Measurements from ENCODE around the gene HRH2. TPM values are rescaled to one million over a fixed set of nuclear protein-coding genes. Genes with fewer than 3 reads are reported as not detected.
"Not testable (repeated sequence)": the region's sequence is repeated elsewhere in the genome, so short reads cannot be mapped to it uniquely, and the experiment has no call there.

HRH2 gene
- total and polyA plus RNA-seq, 8 donors: 4.1 to 22.0 (median 8.2) TPM

DNA sequence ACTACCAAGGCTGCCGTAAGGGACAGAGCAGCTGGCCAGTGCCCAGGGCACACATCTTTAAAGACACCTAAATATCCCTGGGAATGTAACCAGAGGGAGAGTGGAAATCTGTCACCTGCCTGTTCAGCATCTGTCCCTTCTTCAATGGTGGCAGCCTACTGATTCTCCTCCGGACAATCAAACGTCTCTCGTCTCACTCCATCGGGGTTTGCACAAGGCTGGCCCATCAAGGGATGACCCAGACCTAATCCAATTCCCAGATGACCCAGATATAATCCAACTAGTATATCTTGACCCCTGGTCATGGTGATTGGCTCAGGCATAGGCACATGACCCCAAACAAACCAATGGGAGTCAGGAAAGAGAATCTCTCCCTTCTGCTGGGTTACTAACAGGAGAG lies 93.5 kb downstream of the HRH2 start:
- Histone ChIP-seq H3K36me3 (no peaks in the 10 kb centered on the region), H3K27me3 (peaks cover 0 to 77% of the 10 kb centered on the region in 2 donors), H3K4me1 (no peaks in the 10 kb centered on the region), H3K4me3 (no peak overlapping the region), H3K27ac (no peak overlapping the region), H3K9me3 (no peaks in the 10 kb centered on the region)
- ATAC-seq (no peak), DNase-seq (no peak)
- TF ChIP-seq, protein P1, sequence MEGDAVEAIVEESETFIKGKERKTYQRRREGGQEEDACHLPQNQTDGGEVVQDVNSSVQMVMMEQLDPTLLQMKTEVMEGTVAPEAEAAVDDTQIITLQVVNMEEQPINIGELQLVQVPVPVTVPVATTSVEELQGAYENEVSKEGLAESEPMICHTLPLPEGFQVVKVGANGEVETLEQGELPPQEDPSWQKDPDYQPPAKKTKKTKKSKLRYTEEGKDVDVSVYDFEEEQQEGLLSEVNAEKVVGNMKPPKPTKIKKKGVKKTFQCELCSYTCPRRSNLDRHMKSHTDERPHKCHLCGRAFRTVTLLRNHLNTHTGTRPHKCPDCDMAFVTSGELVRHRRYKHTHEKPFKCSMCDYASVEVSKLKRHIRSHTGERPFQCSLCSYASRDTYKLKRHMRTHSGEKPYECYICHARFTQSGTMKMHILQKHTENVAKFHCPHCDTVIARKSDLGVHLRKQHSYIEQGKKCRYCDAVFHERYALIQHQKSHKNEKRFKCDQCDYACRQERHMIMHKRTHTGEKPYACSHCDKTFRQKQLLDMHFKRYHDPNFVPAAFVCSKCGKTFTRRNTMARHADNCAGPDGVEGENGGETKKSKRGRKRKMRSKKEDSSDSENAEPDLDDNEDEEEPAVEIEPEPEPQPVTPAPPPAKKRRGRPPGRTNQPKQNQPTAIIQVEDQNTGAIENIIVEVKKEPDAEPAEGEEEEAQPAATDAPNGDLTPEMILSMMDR (IDR thresholded peaks at IDR 0.05): no peak
- intact Hi-C loops (cut with DNase I): no loop called here

DNA sequence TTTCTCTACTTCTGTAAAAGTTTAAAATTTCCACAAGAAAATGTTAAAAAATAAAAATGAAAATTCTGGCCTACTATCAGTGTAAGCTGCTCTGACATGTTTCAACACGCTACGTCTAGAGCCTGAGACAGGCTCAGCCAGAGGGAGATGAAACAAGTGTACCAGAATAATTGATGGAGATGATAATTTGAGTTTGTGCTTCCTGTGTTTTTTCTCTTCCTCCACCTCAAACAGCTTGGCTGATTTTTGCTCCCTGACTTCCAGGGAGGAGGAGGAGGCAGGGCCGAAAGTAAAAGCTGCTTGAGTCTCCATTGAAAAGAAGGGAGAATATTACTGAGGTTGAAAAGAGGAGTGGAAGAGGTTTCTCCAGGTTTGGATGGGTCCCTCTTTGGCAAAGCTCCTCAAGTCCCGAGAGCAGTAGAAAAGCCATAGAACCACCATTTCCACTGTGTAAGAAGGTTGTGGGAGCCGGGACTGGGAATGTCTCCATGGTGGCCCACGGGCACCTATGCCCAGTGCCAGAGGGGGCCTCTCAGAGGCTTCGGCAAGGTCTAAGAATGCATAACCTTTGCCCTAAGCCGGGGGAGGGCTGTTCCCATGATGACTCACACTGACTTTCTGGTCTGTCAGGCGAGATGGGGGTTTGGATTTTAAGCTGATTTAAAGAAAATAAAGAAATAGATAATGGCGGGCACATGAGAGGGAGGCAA lies 95.1 kb downstream of the HRH2 start:
- no peak for DNase-seq
- peaks cover 0 to 82% of the 10 kb centered on the region in 2 donors for H3K27me3 ChIP-seq
- no peak overlapping the region for H3K4me3 ChIP-seq
- no peaks in the 10 kb centered on the region for H3K4me1 ChIP-seq
- H3K27ac ChIP-seq: no peak overlapping the region
- TF ChIP-seq, protein P1 (IDR thresholded peaks at IDR 0.05): no peak
- no peaks in the 10 kb centered on the region for H3K36me3 ChIP-seq
- intact Hi-C loops (cut with DNase I): no loop called here
- H3K9me3 ChIP-seq: no peaks in the 10 kb centered on the region
- ATAC-seq: no peak

DNA sequence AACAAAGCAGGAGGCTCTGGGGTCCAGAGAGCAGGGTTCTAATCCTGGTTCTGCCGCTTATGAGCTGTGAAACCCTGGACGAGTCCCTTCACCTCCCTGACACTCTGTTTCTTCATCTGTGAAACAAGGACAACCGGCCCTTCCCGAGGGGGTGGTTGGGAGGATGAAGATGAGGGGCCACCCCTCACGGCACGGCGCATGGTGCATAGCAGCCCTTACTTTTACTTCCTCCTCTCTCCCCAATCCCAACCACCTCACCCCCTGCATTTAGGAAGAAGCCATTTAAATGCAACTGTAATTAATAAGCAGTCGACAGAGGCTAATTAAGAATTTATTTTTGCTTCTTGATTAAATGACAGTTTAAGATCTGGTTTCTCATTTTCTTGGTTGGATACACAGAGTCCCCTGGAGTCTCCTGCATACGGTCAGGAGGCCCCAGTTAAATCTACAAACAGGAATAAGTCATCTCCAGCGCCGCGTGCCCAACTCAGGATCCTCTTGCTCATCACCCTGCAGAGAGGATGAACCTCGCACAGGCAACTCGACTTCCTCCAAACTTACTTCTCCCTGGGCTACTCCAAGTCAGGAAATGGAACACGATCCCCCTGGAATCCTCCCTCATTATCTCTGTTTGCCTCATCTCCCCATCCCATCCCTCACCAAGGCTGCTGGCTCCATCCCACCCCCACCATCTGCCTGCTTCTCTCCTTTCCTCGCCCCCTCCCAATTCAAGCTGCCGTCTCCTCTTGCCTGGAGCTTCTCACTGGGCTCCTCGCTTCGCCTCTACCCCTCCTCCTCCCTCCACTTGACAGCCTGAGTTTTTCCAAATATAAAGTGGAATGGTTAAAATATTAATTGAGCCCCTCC lies 95.9 kb downstream of the HRH2 start:
- H3K27me3 ChIP-seq: peaks cover 0 to 81% of the 10 kb centered on the region in 2 donors
- no peak overlapping the region for H3K4me3 ChIP-seq

DNA sequence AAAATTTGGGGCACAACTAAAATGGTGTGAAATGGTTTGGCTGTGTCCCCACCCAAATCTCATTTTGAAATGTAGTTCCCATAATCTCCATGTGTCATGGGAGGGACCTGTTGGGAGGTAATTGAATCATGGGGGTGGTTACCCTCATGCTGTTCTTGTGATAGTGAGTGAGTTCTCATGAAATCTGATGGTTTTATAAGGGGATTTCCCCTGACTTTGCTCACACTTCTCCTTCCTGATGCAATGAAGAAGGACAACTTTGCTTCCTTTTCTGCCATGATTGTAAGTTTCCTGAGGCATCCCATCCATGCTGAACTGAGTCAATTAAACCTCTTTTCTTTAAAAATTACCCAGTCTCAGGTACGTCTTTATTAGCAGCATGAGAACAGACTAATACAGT lies 102.1 kb downstream of the HRH2 start:
- H3K27ac ChIP-seq; DNase-seq; H3K4me3 ChIP-seq; H3K36me3 ChIP-seq; ATAC-seq; H3K4me1 ChIP-seq; intact Hi-C loops (cut with DNase I); H3K9me3 ChIP-seq: not testable (repeated sequence)
- peaks cover 0 to 34% of the 10 kb centered on the region in 2 donors for H3K27me3 ChIP-seq

More for the DNA sequence above, 95.9 kb downstream of the HRH2 start:
- no peak for ATAC-seq
- intact Hi-C loops (cut with DNase I): no loop called here
- no peaks in the 10 kb centered on the region for H3K9me3 ChIP-seq
- DNase-seq: no peak
- H3K36me3 ChIP-seq: no peaks in the 10 kb centered on the region
- H3K27ac ChIP-seq: no peak overlapping the region
- no peaks in the 10 kb centered on the region for H3K4me1 ChIP-seq
- TF ChIP-seq, protein P1 (IDR thresholded peaks at IDR 0.05): no peak

Other genes starting within 250 kb of the HRH2 start
- gene DRD1, start 213.9 kb upstream of the HRH2 start, total RNA-seq: under 1 TPM; 0.17 to 0.37 TPM
- gene DRD1, start 213.9 kb upstream of the HRH2 start, polyA plus RNA-seq (ENCODE audit: insufficient read length in 6 of 6): under 1 TPM; 0.09 to 0.35 (median 0.13) TPM
- 10 to 100 TPM; 29.2 to 30.9 TPM for gene SFXN1, start 179.5 kb upstream of the HRH2 start, total RNA-seq
- 10 to 100 TPM; 34.5 to 47.2 (median 40.9) TPM for gene SFXN1, start 179.5 kb upstream of the HRH2 start, polyA plus RNA-seq (ENCODE audit: insufficient read length in 6 of 6)
- not detected for gene CPLX2, start 213.5 kb downstream of the HRH2 start, total RNA-seq
- gene CPLX2, start 213.5 kb downstream of the HRH2 start, polyA plus RNA-seq (ENCODE audit: insufficient read length in 6 of 6): 1 to 10 TPM; 1.8 to 3.5 (median 2.7) TPM

All from left lung (tissue), 10 donors.